CD4-positive, alpha-beta T cell treated with Interleukin-21 for 1 hour (primary cell): ENCODE measurements around the gene GATAD2A.
A peak's percentile ranks its signal among the peaks of the same experiment; 100 is the strongest.
"Not testable (repeated sequence)": the region's sequence is repeated elsewhere in the genome, so short reads cannot be mapped to it uniquely, and the experiment has no call there.

Experiments
- DNase-seq: peaks from one replicate; pipeline ENCODE4 v3.0.0-alpha.2; 2020

Gene GATAD2A

DNA sequence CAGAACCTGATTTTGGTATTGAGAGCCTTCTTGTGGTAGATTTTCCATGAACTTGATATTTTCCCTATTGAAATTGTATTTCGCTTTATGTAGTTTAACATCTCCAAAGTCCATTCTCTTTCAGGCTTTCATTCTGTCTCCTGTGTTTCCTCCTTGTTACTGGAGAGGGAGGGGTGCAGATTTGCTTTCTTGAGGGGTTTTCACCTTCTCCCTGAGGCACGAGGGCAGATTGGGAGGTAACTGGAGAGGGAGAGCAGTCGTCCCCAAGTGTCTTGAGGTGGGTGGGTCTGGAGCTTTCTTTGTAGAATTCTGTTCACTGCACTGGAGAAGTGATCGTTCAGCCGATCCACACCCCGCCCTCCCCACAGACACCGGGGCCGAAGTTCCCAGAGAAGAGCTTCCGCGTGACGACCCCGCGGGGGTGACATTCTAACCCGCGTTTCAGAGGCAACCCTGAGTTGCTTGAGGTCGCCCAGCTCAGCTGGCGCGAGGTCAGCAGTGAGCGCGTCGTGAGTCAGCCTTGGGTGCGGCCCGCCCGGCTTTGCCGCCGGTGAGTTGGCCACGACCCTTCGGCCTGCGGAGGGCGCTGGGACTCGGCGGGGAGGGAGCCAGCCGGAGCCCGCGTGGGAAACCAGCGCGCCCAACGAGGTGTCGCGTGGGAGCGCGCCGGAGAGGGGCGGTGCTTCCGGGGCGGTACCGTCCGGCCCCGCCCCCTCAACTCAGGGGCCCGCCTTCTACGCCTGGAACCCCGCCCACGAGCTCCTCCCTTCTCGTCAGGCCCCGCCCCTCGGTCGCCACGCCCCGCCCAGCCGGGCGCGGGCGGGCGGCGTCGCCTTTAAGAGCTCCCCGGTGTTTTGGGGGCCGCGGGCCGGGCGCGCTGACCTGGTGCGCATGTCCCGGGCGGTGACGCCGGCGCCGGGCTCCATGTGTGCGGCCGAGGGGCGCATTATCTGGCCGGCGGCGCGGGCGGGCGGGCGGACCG lies at the start of gene GATAD2A:
Gene GATAD2A, plus strand, starts transcription at position 797 of the 982 bp plus-strand sequence. CDS start 59,671 bp downstream, outside the sequence.
- DNase-seq: peak; percentile 91

DNA sequence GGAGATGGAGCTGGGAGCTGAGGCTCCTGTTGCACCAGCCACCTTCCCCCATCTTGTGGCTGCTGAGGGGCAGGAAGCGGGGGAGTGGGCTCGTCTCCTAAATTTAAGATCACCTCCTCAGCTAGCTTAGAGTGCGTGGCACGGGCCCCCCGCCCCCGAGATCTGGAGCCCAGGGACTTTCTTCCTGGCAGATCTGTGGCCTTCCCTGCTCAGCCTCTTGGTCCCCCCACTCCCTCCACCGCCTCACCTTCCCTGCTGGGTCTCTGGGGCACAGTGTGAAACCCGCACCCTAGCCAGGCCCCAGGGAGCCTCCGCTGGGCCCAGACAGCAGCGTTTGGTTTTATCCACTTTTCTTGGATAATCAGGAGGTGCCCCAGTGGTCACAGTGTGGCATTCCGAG lies 49.0 kb upstream of the GATAD2A start:
- no peak for DNase-seq

- DNase-seq: no peak
Measured at GRCh38 chr19:19356901-19357566, 48.4 kb upstream of the GATAD2A start.

DNA sequence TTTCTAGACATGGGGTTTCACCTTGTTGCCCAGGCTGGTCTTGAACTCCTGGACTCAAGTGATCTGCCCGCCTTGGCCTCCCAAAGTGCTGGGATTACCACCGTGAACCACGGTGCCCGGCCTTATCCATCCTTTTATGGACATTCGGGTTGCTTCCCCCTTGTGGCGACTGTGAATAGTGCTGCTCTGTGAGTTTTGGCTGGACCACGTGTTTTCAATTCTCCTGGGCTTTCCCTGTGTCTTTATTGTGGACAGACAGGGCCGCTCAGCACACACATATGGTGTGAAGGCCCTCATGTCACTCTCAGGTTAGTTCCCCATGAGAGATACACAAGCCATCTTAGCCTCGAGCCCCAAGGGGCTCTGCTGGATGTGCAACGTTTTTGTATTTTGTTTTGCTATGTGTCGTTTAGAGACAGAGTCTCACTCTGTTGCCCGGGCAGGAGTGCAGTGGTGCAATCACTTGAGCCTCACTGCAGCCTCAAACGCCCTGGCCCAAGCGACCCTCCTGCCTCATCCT lies 44.3 kb upstream of the GATAD2A start:
- DNase-seq: peak; percentile 85

DNA sequence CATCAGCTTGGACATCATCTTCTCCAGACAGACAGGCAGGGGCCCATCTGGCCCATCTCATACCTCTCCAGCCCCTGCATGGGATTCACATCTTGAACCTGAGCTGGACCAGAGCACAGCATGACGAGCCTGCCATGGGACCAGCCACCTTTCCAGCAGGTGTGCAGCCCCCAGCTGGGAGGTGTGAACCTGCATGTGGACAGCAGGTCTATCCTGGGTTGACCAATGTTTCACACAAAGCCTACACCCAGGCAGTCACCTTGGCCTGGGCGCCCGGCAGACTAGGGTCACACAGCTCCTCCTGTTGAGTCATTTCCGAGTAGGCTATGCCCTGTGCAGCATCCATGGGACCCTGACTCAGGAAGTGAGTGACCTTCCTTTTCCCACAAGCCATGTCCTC lies 43.4 kb upstream of the GATAD2A start:
- DNase-seq: no peak

- peak; percentile 83 for DNase-seq
Measured at GRCh38 chr19:19366434-19367396, 38.8 kb upstream of the GATAD2A start.

GRCh38 chr19:19368087-19368486 lies 37.4 kb upstream of the GATAD2A start:
- no peak for DNase-seq

DNA sequence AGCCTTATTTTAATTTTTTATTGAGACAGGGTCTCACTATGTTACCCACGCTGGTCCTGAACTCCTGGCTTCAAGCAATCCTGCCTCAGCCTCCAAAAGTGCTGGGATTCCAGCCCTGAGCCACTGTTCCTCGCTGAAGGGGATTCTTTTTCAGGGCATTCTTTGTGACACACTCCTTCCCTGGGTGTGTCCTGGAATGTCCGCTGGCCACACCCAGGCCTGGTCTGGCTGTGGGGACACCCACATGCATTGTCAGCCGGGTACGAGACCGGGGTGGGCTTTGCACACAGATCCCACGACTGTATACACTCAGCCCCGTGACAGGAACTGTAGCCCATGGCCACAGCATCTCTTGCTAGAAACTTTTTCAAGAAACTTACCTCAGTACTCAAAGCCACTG lies 34.4 kb upstream of the GATAD2A start:
- no peak for DNase-seq

- peak; percentile 74 for DNase-seq
Measured at GRCh38 chr19:19372656-19373416, 32.6 kb upstream of the GATAD2A start.

DNA sequence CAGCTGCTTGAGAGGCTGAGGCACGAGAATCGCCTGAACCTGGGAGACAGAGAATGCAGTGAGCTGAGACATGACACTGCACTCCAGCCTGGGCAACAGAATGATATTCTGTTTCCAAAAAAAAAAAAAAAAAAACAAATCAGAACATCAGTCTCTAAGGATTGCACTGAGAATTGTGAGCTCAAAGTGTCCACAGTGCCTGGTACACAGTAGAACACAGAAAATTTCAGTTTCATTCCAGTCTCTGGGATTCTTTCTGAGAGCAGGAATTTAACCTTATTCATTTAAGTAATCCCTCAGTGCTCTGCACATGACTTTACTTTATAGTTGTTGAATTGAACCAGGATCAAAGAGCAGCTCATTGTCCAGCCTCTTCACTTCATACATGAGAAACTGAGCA lies 25.9 kb upstream of the GATAD2A start:
- DNase-seq: no peak

DNA sequence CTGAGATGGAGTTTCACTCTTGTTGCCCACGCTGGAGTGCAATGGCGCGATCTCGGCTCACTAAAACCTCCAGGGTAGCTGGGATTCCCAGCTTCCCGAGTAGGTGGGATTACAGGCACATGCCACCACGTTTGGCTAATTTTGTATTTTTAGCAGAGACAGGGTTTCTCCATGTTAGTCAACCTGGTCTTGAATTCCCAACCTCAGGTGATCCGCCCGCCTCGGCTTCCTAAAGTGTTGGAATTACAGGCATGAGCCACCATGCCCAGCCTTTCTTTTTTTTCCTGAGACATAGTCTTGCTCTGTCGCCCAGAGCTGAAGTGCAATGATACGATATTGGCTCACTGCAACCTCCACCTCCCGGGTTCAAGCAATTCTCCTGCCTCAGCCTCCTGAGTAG lies 25.2 kb upstream of the GATAD2A start:
- DNase-seq: not testable (repeated sequence)

DNA sequence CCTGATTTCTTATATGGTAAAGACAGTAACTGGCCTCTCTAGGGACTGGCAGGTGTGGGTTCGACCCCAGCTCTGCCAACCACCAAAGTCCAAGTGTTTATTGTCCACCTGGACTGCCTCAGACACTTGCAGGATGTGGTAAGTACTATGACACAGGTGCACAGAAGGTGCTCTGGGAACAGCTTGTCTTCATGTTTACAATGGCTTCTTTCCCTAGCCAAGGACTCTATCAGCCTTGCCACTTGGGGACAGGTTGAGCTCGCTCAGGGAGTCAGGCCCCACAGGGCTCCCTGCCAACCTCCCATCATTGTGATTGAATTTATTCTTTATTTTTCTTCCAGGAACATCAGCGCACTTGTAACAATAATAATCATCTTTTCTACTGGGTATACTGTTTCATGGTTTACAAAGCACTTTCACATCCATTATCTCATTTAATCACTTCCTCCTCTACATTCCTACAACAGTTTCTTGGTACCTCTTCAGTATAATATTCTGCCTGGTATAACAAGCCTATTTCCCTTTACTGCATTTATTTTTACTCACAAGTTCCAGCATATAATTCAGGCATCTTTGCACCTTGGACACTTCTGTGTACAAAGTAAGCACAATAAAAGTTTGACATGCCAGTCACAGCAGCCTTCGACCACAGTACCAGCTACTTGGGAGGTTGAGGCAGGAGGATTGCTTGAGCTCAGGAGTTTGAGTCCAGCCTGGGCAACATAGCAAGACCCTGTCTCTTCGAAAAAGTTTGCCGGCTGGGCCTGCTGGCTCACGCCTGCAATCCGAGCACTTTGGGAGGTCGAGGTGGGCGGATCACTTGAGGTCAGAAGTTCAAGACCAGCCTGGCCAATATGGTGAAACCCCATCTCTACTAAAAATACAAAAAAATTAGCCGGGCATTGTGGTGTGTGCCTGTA lies 24.2 kb upstream of the GATAD2A start:
- DNase-seq: no peak

DNA sequence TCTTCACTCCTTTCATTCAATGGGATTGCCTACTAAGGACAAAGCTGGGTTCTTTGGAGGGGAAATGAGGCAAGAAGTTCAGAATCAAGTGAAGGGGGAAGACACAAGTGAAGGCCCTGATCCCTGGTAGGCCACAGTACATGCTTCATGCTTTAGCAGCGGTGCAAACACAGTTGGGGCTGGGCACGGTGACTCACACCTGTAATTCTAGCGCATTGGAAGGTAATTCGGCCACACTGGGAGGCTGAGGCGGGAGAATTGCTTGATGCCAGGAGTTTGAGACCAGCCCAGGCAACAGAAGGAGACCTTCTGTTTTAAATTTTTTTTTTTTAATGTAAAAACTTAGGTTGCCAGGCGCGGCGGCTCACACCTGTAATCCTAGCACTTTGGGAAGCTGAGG lies 23.4 kb upstream of the GATAD2A start:
- DNase-seq: no peak

- no peak for DNase-seq
Measured at GRCh38 chr19:19384486-19384885, 21.0 kb upstream of the GATAD2A start.

- peak; percentile 100 for DNase-seq
Measured at GRCh38 chr19:19385131-19385895, 20.2 kb upstream of the GATAD2A start.

- DNase-seq: peak; percentile 42
Measured at GRCh38 chr19:19385896-19386869, 19.3 kb upstream of the GATAD2A start.

DNA sequence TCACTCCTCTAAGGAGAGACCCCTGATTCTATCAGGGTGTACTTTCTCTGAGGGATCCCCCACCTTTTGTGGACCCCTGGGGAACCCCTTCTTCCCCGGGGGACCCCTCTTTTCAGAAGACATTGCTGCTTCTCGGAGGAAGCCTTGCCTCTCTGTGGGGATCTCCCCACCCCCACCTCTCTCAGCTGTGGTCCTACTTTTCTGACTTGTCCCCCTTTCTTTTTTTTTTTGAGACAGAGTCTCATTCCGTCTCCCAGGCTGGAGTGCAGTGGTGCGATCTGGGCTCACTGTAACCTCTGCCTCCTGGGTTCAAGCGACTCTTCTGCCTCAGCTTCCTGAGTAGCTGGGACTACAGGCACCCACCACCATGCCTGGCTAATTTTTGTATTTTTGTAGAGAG lies 18.4 kb upstream of the GATAD2A start:
- no peak for DNase-seq
